GM19240 (cell line): ENCODE data around the gene TRABD2B.

Experiments used
- DNase-seq: peaks from one replicate; pipeline ENCODE4 v3.0.0; 2011; ENCODE audit warnings: low spot score; ENCODE audit not compliant: insufficient read length

TRABD2B gene

DNA sequence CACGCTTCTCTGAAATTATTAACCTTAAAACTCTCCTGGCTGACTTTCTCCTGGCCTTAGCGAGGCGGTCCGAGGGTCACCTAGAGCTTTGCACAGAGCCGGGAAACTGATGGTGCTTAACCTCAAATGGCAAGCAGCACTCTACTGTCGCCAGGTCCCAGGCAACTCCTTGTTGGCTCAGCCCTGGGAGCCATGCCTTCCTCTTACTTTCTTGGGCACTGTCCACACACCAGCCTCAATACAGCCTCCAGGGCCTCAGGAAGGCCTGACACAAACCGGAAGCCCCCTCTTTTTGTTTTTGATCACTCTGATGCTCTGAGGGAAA is 3.8 kb downstream of the TRABD2B start:
- DNase-seq: no peak

DNA sequence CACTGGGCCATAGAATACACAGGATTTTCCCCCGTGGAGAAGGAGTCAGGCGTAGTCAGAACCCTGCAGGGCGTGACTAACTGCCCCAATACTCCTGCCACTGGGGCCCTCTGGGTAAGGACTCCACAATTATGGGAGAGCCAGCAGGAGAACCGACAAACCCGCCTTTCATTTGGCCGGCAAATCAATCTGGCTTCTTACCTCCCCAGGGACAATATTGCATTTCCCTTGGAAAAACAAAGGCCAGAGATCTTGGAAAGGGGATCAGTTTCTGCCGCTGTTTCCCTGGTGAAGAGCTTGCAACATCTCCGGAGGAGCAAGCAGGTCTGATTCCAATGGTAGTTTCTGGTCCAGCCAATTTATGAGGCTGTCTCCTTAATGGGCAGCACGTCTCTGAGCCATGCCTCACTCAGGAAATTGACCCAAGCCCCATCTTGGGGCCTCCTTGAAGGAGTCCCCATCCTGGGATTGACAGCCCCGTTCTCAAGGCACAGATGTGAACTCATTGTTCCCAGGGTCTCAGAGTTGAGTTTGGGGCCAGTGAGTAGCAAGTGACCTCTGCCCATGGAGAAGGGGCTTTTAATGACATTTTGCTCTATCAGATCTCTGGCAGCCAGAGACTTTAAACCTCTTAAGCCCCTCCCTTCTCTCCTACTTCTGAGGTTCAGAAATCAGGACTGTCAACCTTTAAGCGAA is 4.3 kb downstream of the TRABD2B start:
- no peak for DNase-seq

DNA sequence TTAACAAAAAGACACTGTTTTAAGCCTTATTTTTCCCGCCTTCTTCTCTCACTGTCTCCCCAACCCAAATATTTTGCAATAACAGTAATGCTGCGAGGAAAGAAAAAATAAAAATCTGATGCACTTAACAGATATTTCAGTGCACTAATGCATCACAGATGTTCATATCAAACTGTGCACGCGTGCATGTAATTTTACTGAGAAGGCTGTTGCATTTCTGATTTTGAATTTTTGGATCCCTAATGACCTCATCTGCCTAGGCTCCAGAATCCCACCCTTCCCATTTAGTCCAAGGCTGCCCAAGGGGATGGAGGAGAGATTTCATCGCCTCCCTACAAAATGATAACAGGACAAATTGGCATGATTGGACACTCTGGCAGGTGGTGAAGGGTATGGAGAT is 5.5 kb downstream of the TRABD2B start:
- DNase-seq: no peak

DNA sequence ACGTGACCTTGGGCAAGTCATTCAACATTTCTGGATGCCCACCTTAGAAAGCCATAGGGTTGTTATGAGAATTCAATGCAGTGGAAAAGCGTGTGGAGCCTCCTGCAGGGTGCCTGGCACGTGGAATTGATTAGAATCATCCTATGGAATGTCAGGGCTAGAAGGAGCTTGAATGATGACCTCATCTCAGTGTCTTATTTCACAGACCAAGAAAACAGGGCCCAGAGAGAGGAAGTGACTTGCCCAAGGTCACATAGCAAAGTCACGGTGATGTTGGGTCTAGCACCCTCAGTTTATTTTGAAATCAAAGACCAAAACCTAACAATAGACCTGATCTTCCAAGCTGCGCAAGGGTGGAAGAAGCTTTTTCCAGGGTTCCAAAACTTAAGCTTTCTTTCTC is 6.0 kb downstream of the TRABD2B start:
- no peak for DNase-seq

DNA sequence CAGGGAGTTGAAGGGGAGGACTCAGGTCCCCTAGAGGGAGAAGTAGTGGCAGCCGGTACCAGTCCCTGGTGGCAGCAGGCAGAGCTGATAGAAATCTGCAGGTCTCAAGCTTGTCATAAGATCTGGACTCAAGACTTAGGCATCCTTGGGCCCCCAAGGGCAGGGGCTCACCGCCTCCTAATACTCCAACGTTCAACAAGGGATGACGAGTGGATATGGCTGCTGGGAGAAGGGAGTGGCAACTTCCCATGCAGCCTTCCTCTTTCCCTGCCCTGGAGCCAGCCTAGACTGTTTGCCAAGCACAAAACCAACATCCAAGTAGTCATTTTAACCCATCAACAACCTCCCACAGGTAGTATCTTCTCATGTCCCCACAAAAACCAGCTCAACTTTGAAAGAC is 6.9 kb downstream of the TRABD2B start:
- no peak for DNase-seq

DNA sequence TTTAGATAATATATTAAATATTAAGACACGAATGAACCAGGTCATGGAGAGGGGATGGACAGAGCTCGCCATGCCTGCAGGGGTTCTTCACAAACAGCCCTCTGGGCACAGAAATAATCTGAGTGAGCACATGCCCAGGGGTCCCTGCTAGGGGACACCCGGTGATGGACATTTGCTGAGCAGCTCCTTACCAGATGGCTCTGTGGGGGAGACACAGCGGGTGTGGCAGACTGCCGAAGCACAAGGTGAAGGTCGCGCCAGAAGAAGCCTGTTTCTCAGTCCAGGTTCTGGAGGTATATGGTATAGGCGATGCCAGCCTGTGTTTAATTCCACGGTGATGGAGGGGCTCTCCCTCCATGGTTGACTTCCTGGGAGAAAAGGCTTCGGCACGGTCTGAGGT is 9.6 kb downstream of the TRABD2B start:
- DNase-seq: no peak

DNA sequence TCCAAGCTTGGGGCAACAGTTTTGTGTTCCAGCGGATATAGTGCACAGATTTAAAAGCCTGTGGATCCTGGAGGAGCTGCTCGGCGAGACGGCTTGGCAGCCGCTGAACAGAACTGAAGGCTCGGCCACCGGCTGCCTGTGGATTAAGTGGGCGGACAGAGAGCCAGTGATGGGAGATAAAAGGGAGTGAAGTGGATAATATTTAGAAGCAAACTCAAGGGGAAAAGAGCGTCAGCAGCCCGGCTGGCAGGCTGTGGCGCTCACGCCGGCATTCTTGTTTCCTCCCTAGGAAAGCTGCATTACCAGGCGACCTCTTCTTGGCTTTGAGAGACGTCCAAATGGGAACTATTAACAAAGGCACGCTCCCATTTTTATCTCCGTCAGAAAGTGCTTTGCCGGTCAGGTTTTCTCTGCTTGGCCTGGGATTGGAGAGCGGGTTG is 10.4 kb downstream of the TRABD2B start:
- DNase-seq: no peak

DNA sequence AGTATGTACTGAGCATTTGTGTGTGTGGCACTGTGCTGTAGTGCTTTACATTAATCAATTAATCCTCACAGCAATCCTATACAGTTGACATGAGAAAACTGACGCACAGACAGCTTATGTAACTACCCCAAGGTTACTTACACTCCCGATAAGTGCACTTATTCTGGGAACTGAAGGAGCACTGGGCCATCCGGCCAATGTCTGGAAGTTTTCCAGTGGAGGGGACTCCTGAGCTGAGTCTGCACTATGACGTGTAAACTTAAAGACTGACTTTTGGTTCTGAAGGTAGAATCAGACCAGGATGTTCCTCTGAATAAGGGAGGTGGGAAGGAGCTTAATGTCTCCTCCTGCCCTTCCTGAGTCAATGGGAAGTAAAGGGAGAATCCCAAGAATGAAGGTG is 12.2 kb downstream of the TRABD2B start:
- no peak for DNase-seq

DNA sequence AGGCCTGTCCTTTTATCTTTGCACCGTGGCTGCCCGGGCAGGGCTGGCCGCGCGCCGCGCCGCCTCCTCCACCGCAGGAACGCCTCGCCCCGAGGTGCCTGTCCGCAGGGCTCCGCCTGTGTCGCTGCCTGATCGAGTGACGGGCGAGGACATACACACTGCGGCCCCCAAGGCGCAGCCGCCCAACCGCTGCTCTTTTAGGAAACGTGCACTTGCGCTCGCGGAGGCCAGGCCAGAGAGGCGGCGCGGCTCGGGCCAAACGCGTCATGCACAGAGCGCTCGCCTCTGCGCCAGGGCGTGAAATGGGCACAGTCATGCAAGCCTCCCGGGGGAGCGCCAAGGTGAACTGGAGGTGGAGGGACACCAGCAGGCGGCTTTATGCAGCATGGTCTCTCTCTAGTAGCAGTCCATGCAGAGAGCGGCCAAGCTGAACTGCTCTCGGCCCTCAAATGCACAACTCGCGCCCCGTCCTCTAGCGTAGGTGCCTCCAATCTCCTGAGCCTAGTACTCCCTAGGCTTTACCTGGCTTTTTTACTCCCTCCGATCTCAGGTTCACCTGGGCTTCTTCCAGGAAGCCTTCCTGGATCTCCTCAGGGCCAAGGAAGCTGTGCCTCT is 12.9 kb downstream of the TRABD2B start:
- DNase-seq: no peak

DNA sequence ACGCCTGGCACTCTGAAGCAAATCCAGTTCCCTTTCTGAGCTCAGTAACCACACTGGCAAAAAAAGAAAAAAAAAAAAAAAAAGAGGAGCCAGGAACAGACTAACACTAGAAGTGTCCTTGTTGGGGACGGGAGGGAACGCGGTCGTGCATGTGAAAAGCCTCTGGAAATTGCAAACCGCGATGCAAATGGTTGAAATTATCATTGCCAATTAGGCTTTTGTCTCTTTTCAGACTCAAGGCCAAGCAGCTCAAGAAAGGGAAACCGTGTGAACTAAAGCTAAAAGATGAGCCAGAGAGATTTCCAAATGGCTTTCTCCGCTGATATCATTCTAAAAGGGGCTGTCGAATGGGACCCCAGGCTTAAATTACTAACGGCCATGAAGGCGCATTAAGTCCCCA is 13.5 kb downstream of the TRABD2B start:
- DNase-seq: no peak

DNA sequence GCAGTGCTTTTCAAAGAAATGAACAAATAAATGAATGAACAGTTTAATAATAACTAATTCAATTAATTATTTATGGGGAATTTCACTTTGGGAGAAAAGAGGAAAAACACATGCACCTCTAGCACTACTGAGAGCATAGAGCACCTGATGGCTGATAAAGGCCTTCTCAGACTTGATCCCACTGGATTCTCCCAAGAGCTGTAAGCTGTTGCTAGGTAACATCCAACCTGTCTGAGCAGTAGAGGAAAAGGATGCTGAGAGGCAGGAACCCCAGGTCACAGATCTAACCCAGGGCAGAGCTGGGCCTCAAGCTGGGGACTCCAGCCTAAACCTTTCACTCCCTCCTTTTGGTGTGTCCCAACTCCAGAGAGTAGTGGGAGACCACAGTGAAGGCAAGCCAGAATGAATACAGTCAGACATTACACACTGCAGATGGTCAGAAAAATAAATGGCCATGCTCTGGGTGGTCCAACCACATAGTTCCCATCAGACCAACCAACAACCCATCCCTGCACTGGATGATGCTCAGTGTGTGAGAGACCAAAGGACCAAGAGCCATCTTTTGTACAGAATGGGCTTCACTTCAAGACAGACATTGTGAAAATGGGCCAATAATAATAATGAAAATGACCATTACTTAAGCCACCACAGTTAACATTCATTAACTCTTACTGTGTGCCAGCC is 15.4 kb downstream of the TRABD2B start:
- DNase-seq: no peak

DNA sequence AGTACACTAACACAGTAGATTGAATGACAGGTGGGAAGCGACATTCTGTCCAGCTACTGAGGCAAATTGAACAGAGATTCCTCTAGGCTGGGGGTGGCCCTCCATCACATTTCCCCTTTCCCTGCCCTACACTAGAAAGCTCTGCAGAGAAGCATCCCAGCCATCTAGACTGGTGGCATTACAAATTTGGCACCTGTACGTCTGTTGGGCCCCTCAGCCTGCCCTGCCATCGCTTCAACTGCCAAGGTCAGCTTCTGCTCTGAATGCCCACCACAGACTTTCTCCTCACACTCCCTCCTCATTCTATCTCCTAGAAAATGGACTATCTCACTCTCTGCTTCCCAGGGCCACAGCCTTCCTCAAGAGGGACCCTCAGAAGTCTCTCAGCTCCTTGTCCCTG is 16.7 kb downstream of the TRABD2B start:
- no peak for DNase-seq

DNA sequence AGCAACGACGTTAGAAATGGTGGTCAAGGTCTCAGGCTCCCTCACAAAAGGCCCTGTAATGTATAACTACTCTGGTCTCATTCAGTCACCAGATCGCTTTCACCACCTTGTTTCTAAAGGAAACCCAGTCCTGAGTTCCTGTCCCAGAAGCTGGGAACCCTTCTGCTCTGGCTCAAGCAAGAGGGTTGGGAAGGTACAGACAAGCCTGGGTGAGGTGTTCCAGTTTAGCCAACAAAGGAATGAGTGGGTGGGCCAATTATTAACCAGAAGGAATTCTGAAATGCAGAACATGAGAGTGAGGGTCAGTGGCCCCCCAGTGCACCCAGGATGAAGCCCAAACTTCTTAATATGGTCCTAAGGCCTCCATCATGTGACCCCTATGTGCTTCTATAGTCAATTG is 17.5 kb downstream of the TRABD2B start:
- DNase-seq: no peak

DNA sequence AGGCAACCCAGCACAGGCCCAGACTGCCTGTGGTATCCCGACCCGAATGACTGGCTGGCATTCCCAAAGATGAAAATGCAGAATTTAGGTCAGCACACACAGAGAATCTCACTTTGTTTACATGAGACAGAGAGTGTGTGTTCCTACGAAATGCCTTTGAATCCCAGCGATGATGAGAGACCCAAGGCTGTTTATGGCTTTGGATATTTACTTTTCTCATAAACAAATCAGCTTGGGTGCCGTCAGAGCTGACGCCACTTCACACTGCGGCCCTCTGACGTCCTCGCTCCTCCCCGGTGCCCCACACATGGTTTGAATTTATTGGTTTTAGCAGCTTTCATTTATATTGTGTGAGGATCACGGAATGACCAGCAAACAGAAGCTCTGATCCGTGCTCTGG is 18.7 kb downstream of the TRABD2B start:
- no peak for DNase-seq

DNA sequence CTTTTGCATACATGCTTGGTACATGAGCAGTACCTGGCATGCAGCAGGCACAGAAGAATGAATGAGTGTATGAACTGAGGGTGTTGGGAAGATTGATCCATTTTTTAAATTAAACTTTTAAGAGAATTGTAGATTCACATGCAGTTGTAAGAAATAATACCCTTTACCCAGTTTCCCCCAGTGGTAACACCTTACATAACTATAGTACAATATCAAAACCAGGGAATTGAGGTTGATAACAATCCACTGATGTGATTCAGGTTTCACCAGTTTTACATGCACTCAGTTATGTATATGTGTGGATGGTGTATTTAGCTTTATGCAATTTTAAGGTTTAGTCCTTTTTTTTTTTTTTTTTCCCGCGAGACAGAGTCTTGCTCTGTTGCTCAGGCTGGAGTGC is 20.5 kb downstream of the TRABD2B start:
- DNase-seq: no peak

DNA sequence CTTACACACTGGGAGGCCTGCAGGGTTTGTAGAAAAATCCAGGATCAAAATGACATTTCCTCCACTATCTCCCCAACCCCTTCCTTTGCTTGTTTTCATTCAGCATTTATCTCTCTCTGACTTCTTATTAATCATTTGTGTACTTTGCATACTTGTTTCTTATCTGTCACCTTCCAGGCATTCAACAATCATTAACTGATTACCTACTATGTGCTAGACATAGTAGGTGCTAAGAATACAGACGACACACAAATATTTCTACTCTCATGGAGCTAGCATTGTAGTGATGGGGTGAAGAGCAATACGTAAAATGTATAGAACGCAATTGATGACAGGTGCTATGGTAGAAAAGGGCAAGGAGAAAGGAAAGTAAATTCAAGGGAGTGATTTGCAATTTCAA is 20.9 kb downstream of the TRABD2B start:
- DNase-seq: no peak

DNA sequence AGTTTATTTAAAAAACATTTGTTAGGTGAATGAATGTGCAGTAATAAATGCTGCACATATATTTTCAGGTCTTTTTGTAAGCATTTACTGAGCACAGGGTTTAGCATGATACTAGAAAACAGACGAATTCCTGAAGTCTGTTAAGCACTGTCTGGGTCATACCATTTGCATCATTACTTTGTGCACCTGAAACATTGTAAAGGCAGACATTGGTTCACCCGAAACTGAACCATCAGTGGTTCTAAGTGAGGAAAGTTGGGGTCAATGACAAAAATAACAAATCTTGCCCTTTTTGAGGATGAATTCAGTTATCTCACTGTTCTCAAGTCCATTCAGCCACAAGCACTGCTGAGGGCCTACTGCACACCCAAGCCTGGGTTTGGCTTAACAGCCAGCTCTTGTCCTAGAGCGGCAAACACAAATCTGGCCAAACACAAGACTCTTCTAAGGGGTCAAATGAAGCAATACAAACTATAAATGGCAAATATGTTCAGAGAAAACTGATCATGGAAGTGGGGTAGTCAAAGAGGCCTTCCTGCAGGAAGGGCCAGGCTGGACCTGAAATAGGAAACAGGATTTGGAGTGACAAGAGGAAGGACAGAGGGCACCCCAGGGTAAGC is 21.8 kb downstream of the TRABD2B start:
- no peak for DNase-seq

DNA sequence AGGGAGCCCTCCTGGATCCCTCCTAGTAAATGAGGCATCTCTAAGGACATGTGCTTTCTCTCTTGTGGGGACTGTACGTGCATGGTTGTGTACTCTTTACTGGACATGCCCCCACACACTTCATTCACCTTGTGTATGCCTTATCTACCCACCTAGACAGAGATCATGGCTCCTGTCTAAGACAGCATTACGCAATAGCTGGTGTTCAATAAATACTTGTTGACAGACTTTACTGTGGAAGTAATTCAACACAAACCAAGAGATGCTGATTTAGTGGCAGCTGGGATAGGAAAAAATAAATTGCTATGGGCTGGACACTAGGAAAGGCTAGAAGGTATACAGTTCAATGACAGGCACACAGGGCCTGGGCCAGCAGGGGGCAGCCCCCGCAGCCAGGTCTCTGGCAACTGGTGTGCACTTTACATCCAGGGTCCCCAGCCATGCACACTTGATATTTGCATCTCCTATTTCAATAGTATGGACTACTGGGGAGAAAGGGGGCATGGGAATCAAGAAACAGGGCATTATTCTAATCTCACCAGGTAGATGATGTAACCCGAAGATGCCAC is 24.2 kb downstream of the TRABD2B start:
- DNase-seq: no peak

DNA sequence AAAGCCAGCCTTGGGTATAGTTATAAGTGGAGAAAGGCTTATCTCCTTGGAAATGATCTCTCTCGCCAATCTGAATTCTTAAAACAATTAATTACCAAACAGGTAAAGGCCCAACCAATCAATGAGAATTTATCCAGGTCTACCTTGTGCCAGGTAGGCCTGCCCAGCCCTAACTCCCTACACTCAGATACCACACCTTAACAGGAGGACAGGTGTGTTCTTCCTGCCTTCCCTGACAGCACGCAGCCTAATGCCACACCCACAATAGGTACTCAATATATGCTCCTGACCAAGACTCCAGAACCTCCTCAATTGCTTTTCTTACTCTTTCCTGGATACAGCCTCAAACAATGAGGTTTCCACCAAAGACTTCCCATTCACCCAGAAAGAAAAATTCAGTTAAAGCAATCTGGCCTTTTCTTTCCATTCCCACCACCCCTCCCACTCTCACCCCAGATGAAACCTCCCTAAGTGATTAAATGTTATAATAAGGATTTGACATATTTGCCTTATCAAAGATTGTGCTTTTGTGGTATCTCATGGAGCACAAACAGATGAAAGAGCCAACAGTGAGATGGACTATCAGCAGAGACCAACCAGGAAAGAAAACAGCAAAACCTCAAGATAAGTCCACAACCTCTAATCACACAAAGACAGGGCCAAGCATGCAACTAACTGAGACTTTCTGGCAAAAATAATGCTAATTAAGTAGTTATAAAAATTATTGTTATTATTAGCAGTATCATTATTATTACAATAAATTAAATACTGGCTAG is 25.6 kb downstream of the TRABD2B start:
- DNase-seq: no peak

DNA sequence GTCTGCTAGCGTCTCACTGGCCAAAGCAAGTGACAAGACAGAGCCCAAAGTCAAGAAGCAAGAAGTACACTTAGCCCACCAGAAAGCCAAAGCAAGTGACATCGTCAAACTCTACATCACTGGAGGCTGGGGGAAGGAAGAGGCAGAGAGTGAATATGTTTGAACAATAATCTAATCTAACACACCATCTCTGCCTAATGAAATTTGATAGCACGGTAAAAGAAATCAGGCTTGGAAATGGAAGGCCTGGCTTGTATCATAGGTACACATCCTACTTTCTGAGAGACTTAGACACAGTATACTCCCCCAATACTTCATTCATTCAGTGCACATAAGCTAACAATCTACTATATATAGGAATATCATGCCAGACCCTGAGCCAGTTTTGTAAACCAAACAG is 26.3 kb downstream of the TRABD2B start:
- DNase-seq: no peak

DNA sequence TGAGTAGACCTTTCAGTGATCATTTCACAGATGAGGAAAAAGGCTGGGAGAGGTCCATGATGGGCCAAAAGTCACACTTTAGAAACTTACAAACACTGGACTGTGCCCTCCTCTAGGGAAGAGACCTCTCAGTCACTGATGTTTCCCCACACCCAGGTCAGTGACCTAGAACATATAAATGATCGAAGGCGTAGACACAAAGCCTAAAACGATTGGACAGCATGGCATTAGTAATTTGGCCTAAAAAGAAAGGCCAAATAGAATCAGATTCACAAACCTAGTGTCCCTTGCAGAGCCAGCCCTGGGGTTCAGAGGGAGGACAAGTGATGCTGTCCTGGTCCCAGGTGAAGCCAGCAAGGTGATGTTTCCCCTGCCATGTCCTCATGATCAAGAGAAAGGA is 27.7 kb downstream of the TRABD2B start:
- no peak for DNase-seq

DNA sequence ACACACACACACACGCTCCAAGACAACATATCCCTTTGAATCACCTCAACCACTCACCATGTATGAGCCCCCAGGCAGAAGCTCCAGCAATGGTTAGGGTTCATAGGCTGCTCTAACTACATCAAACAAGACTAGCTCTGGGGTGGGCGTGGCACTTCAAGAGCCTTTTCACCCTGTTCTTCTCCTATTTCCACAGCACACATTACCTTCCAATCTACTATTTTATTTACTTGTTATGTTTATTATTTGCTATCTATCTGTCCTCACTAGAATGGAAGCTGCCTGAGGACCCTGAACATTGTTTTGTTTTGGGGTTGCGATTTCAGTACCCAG is 28.7 kb downstream of the TRABD2B start:
- DNase-seq: no peak
